OCI-LY1 (cell line): ENCODE data around the gene NEDD4L.

Source experiments
- EZH2 ChIP-seq: fragments of 200-600 bp; sonication (generic), shearing (Covaris generic); IDR thresholded peaks from 2 replicates; pipeline ENCODE4 v1.8.0; 2017; ENCODE audit warnings: borderline replicate concordance, mixed run types, mild to moderate bottlenecking, antibody characterized with exemption, low read length, moderate library complexity, mixed read lengths
- TF ChIP-seq, protein P1 (sequence below): fragments of 200-600 bp; sonication (generic), shearing (Covaris generic); IDR thresholded peaks from 2 replicates; pipeline ENCODE4 v1.5.1; 2017; ENCODE audit warnings: mild to moderate bottlenecking, antibody characterized with exemption, low read length, moderate library complexity, mixed read lengths

DNA sequence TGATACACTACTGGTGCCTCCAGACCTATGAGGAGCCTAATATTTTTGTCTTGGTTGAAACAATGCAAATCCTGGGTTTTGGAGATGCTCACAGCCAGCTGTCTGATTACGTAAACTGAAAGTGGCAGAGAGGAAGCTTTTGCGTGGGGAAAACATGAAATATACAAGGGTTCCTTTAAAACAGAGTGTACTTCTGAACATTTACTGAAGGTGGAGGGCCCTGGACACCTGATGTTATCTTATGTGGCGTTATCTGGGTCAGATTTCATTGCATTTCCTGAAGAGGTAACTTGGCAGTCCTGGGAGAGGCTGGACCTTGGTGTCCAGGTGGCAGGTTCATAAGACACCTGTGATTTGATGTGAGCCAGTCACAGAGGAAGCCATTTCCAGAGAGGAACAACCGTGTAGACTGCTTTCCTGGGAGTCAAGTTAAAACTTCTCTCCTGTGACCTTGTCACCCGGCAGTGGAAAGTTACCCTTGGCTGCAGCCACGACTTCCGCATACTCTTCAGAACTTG is 105.0 kb downstream of the NEDD4L start:
- TF ChIP-seq, protein P1, sequence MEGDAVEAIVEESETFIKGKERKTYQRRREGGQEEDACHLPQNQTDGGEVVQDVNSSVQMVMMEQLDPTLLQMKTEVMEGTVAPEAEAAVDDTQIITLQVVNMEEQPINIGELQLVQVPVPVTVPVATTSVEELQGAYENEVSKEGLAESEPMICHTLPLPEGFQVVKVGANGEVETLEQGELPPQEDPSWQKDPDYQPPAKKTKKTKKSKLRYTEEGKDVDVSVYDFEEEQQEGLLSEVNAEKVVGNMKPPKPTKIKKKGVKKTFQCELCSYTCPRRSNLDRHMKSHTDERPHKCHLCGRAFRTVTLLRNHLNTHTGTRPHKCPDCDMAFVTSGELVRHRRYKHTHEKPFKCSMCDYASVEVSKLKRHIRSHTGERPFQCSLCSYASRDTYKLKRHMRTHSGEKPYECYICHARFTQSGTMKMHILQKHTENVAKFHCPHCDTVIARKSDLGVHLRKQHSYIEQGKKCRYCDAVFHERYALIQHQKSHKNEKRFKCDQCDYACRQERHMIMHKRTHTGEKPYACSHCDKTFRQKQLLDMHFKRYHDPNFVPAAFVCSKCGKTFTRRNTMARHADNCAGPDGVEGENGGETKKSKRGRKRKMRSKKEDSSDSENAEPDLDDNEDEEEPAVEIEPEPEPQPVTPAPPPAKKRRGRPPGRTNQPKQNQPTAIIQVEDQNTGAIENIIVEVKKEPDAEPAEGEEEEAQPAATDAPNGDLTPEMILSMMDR: no peak
- TF ChIP-seq EZH2: no peak
